HG02885 (cell line): ENCODE measurements around the gene ZFYVE9.
"Not testable (repeated sequence)": the region's sequence is repeated elsewhere in the genome, so short reads cannot be mapped to it uniquely, and the experiment has no call there.

ENCODE experiments used
- ATAC-seq: cut with Tn5 transposase; IDR thresholded peaks from one replicate; pipeline ENCODE4 v1.9.1; 2021; ENCODE audit warnings: mild to moderate bottlenecking; ENCODE audit not compliant: unreplicated experiment, poor library complexity

The ZFYVE9 gene

DNA sequence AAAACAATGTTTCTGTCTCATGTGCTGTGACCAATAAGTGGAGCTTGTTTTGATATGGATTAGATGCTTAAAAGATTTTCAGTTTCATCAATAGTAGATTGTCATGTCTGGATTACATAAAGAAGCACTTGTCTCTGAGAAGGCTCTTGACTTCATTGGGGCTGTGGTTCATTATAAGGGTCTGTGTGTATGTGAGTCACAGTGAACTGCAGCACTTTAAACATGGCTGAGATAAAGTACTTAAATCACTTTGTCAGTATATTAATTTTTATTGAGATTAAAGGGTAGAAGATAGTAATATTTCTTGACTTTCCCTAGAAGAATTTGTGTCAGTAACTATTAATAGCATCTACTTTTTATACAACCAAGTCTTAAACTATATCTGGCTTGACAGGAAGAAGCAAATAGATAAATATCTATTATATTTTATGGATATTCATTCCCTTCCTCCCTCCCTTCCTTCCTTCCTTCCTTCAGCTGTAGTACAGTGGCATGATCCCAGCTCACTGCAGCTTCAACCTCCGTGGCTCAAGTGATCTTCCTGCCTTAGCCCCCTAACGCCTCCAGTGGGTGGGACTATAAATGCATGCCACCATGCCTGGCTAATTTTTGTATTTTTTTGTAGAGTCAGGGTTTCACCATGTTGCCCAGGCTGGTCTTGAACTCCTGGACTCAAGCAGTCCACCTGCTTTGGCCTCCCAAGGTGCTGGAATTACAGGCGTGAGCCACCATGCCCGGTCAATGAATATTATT is 48.8 kb downstream of the ZFYVE9 start:
- ATAC-seq, result no peak

DNA sequence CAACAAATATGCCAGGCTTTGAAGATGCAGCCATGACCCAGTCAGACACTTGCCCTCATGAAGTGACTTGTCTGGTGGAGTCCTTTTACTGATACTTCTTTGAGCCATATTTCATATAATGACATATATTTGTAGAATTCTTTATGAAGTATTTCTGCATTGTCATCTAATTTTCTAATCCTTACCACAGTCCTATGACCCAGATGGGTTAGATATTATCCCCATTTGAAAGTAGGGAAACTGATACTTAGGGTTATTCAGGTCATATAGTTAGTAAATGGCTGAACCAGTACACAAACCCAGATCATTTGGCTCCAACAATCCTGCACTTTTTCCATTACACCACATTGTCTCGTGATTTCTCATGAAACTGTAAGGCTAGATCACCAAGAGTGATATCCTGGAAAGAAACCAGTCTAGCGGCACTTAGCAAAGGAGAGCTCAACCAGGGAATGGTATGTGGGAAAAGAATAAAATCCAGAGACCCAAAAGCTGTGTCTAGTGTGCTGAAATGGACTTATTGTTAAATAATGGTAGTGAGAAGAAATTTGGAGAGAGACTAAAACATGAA is 49.6 kb downstream of the ZFYVE9 start:
- no peak for ATAC-seq

DNA sequence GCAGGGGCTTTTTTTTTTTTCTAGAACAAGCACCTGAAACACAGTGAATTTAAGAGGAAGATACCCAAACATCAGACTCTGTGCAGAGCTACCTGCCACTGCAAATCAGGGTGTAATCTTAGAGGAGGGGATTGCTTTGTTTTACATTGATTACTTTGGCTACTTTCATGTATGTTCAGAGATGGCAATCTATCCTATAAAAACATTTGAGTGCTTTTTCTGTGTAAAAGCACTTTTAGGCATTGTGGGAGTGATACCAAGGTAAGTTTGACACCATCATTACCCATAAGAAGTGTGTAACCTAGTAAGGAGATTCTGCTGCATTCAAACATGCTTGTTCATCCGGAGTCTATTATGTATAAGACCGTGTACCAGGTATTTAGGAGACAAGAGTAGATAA is 50.1 kb downstream of the ZFYVE9 start:
- no peak for ATAC-seq

DNA sequence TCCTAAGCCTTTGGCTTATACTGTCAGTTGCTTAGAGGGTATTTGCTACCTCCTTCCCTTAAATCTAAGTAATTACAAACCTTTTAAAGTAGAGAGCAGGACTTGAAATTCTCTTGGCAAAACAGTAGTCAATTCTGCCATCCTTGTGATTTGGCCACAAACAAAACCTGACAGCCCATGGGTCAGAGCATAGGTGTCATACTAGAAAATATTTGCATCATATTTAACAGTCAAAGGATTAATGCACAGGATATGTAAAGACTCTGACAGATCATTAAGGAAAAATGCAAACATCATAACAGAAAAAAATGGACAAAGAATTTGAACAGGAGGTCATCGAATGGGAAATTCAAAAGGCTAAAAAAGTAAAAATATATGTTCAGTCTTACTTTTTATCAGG is 50.5 kb downstream of the ZFYVE9 start:
- no peak for ATAC-seq

DNA sequence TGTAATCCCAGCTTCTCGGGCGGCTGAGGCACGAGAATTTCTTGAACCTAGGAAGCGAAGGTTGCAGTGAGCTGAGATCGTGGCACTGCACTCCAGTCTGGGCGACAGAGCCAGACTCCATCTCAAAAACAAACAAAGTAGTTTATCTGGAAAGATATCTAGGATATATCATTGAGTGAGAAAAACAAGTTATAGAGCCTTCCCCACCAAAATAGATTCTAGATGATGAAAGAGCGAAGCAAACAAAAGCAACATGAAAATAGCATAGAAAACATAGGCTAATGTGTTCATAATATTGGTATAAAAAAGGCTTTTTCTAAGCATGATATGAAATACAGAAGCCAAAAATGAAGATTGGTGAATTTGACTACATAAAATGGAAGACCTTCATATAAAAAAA is 52.1 kb downstream of the ZFYVE9 start:
- no peak for ATAC-seq

DNA sequence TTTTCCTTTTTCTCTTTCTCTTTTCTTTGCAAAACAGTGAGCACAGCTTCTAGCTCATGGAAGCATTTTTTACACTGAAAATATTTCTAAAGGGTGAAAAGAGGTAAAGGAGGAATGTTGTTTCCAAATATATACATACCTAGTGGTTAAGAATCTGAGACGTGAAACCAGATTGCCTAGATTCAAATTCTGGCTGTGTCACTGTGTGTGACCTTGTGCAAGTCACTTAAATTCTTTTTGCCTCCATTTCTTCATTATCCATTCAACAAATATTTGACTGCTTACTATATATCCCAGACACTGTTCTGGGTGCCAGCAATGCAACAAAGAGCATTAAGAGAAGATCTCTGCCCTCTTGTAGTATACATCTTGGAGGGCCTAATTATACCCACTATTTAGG is 53.3 kb downstream of the ZFYVE9 start:
- no peak for ATAC-seq

DNA sequence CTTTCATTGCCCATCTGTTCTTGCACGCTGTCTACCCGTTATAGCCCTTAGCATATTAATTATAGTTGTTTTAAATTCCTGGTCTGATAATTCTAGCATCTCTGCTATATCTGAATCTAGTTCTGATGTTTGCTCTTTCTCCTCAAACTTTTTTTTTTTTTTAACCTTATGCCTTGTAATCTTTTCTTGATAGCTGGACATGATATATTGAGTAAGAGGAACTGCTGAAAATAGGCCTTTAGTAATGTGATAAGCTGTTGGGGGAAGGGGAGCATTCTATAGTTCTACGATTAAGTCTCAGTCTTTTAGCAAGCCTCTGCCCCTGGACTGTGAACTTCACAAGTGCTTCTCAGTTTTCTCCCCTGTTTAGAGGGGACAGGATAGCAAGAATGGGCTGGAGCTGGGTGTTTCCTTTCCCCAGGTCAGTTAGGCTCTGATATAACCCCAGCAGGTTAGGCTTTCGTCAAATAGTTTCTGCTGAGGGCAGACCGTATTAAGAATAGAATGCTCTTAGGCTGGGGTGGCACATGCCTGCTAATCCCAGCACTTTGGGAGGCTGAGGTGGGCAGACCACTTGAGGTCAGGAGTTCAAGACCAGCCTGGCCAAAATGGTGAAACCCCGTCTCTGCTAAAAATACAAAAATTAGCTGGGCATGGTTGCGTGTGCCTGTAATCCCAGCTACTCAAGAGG is 62.2 kb downstream of the ZFYVE9 start:
- no peak for ATAC-seq

DNA sequence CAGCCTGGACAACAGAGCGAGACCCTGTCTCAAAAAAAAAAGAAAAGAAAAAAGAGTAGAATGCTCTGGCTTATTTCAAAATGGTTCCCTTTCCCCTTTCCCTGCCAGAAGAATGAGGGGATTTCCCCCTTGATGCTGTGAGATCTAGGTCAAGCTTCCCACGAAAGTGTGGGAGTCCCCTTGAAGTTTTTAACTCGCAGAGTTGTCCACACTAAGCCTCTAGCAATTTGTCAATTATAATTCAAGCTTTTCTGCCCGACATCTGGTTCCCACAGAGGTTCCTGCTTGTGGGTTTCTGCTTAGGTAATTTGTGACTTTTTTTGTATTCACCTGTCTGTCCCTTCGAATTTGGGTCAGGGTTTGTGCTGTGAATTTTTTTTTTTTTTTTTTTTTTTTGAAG is 62.8 kb downstream of the ZFYVE9 start:
- ATAC-seq, result no peak

DNA sequence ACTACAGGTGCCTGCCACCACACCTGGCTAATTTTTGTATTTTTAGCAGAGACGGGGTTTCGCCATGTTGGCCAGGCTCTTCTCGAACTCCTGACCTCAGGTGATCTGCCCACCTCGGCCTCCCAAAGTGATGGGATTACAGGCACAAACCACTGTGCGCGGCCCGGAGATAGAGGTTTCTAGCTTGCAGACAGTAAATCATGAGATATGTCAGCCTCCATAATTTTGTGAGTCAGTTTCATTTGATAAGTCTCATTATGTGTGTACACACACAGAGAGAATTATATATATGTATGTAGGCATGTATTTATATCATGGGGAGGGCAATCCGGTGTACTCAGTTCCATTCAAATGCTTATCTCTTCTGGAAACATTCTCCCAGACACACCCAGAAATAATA is 64.8 kb downstream of the ZFYVE9 start:
- ATAC-seq, result not testable (repeated sequence)

DNA sequence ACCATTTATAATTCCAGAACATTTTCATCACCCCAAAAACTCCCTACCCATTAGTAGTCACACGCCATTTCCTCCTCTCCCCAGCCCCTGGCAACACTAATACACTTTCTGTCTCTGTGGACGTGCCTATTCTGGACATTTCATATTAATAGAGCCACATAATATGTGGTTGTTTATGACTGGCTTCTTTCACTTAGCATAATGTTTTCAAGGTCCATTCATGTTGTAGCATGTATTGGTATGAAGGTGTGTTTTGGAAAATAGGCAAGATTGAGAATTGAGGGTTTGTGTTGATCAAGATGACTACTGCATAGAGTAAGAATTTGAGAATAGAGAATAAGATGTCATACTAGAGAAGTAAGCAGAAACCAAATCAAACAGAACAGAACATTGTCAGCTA is 67.5 kb downstream of the ZFYVE9 start:
- ATAC-seq, result no peak

DNA sequence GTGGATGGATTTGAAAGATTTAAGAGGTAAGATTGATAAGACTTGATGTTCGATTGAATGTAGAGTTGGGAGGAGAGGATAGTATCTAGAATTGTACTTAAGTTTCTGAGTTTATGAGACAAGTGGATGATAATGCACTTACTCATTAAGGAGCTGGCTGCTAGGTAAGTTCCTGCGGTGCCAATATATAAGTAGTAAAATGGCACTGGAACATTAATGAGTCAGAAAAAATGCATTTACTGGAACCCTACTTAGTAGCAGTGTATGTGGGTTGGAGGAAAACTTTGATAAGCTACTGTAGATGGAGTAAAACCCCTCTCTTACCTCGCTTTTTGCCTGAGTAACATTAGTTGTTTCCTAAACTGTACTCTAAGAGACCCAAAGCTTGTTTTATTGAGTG is 68.2 kb downstream of the ZFYVE9 start:
- ATAC-seq, result no peak

DNA sequence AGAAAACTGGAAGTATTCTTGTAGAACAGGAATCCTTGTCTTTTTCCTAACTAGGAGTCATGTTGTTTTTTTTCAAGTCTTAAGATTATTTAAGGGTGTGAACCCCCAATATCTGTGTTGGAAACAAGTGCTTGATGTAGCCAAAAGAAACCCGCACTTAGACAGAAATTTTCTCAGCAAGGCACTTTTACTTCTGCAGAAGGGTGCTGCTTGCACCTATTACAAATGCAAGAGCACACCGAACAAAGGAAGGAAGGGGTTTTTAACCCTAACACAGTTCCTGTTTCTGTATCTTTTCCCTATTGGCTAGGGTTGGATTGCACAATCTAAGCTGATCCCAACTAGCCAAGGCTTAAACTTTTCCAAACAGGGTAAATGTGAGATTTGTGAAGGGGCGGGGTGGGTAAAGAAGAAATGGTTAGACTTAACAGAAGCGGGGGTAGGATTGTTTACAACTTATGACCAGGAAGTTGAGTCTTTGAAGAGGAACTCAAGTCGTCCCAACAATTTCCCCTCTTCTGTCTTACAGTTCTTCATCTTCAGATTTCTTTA is 75.1 kb downstream of the ZFYVE9 start:
- ATAC-seq, result no peak

DNA sequence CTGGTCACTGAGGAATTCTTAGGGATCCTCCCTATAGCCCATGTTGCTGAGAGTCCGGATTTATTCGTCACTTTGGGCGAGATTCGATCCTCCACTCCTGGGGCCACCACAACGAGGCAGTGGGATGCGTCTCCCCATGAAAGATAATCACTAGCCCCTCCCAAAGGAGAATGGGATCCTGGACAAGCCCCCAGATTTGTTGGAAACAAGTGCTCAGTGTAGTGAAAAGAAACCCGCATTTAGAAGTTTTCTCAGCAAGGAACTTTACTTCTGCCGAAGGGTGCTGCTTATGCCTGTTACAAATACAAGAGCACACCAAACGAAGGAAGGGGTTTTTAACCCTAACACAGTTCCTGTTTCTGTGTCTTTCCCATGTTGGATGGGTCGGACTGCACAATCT is 83.3 kb downstream of the ZFYVE9 start:
- ATAC-seq, result no peak

DNA sequence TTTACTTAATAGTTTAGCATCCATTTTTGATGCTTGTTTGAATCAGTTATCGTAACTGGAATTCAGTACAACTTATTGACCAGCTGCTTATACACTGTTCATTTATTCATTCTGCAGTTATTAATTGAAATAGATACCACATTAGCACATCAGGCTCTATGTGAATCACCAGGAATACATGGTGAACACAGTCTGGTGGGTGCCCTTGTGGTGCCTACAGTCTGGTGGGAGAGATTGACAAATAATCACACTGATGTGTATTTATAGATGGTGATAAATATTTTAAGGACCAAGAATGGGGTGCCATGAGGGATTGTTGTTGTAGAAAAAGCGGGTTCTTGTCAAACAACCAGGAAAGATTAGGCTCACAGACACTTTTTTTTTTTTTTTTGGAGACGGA is 87.6 kb downstream of the ZFYVE9 start:
- no peak for ATAC-seq

DNA sequence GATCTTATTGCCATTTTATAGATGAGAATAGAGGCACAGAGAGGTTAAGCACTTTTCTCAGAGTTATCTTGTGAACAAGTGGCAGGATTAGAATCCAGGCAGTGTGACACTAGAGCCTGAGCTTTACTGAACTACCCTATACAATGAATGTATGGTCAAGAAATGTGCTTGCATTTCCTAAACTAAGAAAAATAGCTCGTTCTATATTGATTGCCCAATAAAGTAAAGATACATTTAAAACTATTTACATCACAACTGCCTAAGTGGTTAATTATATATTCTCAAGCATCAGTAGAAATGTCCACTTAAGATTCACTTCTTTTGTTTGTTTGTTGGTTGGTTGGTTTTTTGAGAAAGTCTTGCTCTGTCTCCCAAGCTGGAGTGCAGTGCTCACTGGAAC is 91.6 kb downstream of the ZFYVE9 start:
- ATAC-seq, result no peak

DNA sequence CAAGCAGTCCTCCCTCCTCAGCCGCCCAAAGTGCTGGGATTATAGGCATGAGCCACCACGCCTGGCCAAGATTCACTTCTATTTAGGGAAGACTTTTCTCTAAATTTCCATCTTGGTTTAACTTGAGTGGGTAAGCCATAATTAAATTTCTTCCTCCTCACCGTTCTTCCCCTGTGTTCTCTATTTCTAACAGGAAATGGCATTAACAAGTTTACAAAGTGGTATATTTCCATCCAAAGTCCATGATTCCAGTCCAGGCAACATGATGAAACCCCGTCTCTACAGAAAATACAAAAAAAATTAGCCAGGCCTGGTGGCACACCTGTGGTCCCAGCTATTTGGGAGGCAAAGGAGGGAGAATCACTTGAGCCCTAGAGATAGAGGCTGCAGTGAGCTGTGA is 92.1 kb downstream of the ZFYVE9 start:
- no peak for ATAC-seq

DNA sequence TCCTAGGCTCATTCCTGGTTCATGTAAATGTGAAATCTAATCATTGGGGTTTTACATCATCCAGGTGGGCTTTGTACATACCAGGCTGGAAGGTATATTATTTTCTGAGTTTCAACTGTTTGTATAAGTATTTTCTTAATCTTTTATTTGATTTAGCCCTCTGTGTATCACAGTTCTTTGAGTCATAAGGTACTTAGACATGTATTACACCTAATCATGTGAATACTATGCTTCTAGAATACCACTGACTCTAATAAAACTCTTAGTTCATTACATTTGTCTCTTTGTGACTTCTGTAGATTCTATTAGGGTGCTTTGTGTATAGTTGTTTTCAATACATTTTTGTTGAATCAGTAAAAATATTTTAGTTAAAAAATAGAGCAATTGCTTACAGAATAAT is 92.8 kb downstream of the ZFYVE9 start:
- no peak for ATAC-seq

DNA sequence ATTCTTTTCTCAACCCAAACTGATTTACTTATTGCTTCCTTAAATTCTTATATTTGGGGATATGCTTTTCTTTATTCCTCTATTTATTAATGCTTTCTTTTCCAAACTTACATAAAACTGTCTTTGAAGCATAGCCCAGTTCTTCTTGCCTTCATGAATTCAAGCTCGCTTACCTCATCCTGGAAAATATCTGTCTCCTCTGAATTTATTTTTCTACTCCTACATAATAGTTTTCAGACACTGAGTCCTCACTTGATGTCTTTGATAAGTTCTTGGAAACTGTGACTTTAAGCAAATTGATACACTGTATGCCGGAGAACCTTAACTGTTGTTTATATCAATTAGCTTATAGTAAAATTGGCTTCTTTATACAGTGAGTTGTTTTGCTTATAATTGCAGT is 93.8 kb downstream of the ZFYVE9 start:
- no peak for ATAC-seq

DNA sequence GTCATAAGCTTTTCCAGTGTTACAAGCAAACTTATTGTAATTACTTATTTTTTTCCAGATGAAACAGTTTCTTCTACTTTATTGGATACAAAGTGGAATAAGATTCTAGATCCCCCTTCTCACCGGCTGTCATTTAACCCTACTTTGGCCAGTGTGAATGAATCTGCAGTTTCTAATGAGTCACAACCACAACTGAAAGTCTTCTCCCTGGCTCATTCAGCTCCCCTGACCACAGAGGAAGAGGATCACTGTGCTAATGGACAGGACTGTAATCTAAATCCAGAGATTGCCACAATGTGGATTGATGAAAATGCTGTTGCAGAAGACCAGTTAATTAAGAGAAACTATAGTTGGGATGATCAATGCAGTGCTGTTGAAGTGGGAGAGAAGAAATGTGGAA is 95.5 kb downstream of the ZFYVE9 start:
- no peak for ATAC-seq

DNA sequence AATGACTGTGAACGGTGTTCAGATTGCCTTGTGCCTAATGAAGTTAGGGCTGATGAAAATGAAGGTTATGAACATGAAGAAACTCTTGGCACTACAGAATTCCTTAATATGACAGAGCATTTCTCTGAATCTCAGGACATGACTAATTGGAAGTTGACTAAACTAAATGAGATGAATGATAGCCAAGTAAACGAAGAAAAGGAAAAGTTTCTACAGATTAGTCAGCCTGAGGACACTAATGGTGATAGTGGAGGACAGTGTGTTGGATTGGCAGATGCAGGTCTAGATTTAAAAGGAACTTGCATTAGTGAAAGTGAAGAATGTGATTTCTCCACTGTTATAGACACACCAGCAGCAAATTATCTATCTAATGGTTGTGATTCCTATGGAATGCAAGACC is 96.6 kb downstream of the ZFYVE9 start:
- ATAC-seq, result no peak

DNA sequence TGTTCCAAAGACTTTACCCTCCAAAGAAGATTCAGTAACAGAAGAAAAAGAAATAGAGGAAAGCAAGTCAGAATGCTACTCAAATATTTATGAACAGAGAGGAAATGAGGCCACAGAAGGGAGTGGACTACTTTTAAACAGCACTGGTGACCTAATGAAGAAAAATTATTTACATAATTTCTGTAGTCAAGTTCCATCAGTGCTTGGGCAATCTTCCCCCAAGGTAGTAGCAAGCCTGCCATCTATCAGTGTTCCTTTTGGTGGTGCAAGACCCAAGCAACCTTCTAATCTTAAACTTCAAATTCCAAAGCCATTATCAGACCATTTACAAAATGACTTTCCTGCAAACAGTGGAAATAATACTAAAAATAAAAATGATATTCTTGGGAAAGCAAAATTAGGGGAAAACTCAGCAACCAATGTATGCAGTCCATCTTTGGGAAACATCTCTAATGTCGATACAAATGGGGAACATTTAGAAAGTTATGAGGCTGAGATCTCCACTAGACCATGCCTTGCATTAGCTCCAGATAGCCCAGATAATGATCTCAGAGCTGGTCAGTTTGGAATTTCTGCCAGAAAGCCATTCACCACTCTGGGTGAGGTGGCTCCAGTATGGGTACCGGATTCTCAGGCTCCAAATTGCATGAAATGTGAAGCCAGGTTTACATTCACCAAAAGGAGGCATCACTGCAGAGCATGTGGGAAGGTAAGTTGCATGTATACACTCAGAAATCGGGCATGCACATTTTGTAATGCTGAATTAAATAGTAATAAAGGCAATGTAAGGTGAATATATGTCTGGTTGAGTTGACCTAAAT is 97.2 kb downstream of the ZFYVE9 start:
- no peak for ATAC-seq
